ENCODE results near the gene TLL1. TPM values are rescaled to one million over a fixed set of nuclear protein-coding genes. Genes with fewer than 3 reads are reported as not detected.

The TLL1 gene
- total RNA-seq, 1 donor from 2014 or later, result 39.7 TPM

DNA sequence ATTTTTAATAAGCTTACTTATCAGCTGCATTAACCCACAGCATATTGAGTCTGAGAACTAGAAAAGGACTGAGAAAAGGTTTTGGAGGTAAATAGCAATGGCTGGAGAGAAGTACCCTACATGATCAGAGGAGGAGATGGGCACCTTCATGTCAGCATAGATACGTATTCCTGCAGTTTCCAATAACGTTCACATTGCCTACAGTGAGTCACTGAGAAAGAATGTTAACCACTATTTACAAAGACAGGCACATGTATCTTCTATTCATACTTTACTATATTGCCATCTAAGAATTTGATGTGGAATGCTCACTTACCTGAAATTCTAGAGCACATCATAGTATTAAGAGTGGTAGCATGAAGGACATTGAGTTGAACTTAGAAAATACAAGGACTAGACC, 92.5 kb downstream of the TLL1 start:
- H3K4me3 Mint-ChIP-seq (ENCODE audit: unreplicated experiment), result no peak overlapping the region
- H3K9me3 Mint-ChIP-seq (ENCODE audit: unreplicated experiment), result peaks cover 28% of the 10 kb centered on the region
- no peaks in the 10 kb centered on the region for H3K27me3 Mint-ChIP-seq (ENCODE audit: unreplicated experiment)
- peaks cover 13% of the 10 kb centered on the region for H3K36me3 Mint-ChIP-seq (ENCODE audit: unreplicated experiment)
- TF ChIP-seq, protein P1, sequence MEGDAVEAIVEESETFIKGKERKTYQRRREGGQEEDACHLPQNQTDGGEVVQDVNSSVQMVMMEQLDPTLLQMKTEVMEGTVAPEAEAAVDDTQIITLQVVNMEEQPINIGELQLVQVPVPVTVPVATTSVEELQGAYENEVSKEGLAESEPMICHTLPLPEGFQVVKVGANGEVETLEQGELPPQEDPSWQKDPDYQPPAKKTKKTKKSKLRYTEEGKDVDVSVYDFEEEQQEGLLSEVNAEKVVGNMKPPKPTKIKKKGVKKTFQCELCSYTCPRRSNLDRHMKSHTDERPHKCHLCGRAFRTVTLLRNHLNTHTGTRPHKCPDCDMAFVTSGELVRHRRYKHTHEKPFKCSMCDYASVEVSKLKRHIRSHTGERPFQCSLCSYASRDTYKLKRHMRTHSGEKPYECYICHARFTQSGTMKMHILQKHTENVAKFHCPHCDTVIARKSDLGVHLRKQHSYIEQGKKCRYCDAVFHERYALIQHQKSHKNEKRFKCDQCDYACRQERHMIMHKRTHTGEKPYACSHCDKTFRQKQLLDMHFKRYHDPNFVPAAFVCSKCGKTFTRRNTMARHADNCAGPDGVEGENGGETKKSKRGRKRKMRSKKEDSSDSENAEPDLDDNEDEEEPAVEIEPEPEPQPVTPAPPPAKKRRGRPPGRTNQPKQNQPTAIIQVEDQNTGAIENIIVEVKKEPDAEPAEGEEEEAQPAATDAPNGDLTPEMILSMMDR (IDR thresholded peaks at IDR 0.05), result no peak
- H3K4me1 Mint-ChIP-seq (ENCODE audit: unreplicated experiment), result peaks cover 8% of the 10 kb centered on the region
- no peak overlapping the region for H3K27ac Mint-ChIP-seq (ENCODE audit: unreplicated experiment)
- no peak for DNase-seq (ENCODE audit: extremely low spot score, unreplicated experiment)

DNA sequence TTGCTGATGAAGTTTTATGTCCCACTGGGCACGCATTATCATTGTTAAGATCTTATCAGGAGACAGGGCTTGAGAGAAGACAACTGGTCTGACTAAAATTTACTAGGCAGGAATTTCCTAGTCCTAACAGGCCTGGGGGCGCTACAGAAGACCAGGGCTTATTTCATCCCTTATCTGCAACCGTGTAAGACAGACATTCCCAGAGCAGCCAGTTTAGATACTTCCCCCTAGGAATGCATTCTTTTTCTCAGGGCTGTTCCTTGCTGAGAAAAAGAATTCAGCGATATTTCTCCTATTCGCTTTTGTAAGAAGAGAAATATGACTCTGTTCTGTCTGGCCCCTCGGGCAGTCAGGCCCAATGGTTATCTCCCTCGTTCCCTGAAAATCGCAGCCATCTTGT, 93.8 kb downstream of the TLL1 start:
- Mint-ChIP-seq H3K36me3 (ENCODE audit: unreplicated experiment) (peaks cover 5% of the 10 kb centered on the region), H3K27me3 (ENCODE audit: unreplicated experiment) (no peaks in the 10 kb centered on the region), H3K4me3 (ENCODE audit: unreplicated experiment) (no peak overlapping the region), H3K27ac (ENCODE audit: unreplicated experiment) (no peak overlapping the region), H3K4me1 (ENCODE audit: unreplicated experiment) (peaks cover 10% of the 10 kb centered on the region), H3K9me3 (ENCODE audit: unreplicated experiment) (peaks cover 16% of the 10 kb centered on the region)
- DNase-seq (ENCODE audit: extremely low spot score, unreplicated experiment), result no peak
- TF ChIP-seq, protein P1 (IDR thresholded peaks at IDR 0.05), result no peak

DNA sequence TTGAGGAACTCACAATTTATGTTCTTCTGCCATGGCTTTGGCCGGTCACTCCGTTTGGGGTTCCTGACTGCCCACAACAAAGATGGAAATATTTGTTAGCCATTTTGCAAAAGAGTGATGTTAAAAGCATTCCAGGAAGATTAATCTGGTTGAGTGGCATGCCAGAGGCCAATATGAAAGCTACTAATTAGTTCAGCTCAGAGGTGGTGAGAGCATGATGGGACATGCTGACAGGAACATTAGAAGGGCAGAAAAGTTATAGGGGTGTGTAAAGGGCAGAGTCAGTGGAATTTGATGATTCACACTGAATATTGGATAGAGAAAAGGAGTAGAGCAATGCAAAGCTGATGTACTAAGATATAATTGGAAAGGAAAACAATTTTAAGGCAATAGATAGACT, 94.4 kb downstream of the TLL1 start:
- H3K27ac Mint-ChIP-seq (ENCODE audit: unreplicated experiment), result no peak overlapping the region
- H3K4me3 Mint-ChIP-seq (ENCODE audit: unreplicated experiment), result no peak overlapping the region
- peaks cover 11% of the 10 kb centered on the region for H3K9me3 Mint-ChIP-seq (ENCODE audit: unreplicated experiment)
- no peak for DNase-seq (ENCODE audit: extremely low spot score, unreplicated experiment)
- H3K27me3 Mint-ChIP-seq (ENCODE audit: unreplicated experiment), result no peaks in the 10 kb centered on the region
- peaks cover 16% of the 10 kb centered on the region for H3K4me1 Mint-ChIP-seq (ENCODE audit: unreplicated experiment)
- TF ChIP-seq, protein P1 (IDR thresholded peaks at IDR 0.05), result no peak
- H3K36me3 Mint-ChIP-seq (ENCODE audit: unreplicated experiment), result peaks cover 4% of the 10 kb centered on the region

DNA sequence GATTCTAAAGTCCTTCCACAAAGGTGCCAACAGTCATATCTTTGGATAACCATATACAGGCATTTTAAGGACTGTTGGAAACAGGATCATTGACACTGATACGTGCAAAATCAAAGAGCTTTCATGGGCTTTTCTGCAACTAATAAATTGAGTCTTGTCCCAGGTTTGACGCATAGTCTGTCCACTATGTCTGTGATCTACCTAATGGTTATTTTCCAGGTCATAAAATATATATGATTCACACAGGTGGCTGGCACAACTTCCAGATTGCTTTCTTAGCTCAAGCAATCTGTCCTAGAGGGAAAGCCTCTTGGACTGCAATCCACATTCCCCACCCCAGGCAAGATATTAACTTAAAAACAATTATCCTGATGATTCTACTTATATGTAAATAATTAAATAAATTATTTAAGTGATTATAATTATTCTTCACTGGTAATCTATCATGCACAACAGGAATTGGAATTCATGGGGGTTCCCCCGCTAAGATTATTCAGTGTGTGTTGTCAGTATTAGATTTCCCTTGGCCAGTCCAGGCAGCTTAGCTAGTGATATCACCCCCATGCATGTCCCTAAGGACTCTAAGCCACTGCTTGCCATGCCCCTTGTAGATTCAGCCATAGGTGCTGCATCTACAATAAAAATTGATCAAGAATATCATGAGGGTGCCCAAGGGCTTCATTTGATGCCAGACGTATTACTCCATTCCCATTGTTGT, 97.8 kb downstream of the TLL1 start:
- Mint-ChIP-seq H3K9me3 (ENCODE audit: unreplicated experiment) (peaks cover 11% of the 10 kb centered on the region), H3K4me3 (ENCODE audit: unreplicated experiment) (no peak overlapping the region), H3K4me1 (ENCODE audit: unreplicated experiment) (peaks cover 14% of the 10 kb centered on the region), H3K36me3 (ENCODE audit: unreplicated experiment) (peaks cover 7% of the 10 kb centered on the region), H3K27me3 (ENCODE audit: unreplicated experiment) (no peaks in the 10 kb centered on the region), H3K27ac (ENCODE audit: unreplicated experiment) (no peak overlapping the region)
- TF ChIP-seq, protein P1 (IDR thresholded peaks at IDR 0.05), result no peak
- DNase-seq (ENCODE audit: extremely low spot score, unreplicated experiment), result no peak

DNA sequence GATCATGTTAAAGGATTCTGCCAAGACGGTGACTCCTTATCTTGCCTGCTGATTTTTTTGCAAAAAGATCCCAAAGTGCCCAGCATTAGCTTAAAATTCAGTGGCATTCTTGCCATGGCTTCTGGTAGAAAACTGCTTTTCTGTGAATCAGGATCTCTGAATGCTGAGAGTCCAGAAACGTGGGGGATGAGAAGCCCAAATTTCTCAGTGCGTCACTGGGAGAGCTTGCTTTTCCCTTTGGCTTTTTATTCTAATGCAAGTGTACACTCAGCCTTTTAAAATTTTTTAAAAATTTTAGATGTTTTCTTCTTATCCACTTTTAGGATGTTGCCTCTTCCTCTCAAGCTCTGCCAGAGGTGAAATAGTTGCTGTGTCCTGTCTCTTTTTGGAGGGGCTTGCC, 98.4 kb downstream of the TLL1 start:
- peaks cover 14% of the 10 kb centered on the region for H3K4me1 Mint-ChIP-seq (ENCODE audit: unreplicated experiment)
- peaks cover 4% of the 10 kb centered on the region for H3K36me3 Mint-ChIP-seq (ENCODE audit: unreplicated experiment)
- H3K27ac Mint-ChIP-seq (ENCODE audit: unreplicated experiment), result no peak overlapping the region
- no peaks in the 10 kb centered on the region for H3K27me3 Mint-ChIP-seq (ENCODE audit: unreplicated experiment)
- TF ChIP-seq, protein P1 (IDR thresholded peaks at IDR 0.05), result no peak
- H3K4me3 Mint-ChIP-seq (ENCODE audit: unreplicated experiment), result no peak overlapping the region
- H3K9me3 Mint-ChIP-seq (ENCODE audit: unreplicated experiment), result peaks cover 8% of the 10 kb centered on the region
- DNase-seq (ENCODE audit: extremely low spot score, unreplicated experiment), result no peak

Data from osteocyte (in vitro differentiated cells).